Ovary (tissue), 9 donors: ENCODE measurements around the gene DDX49. TPM values are rescaled to one million over a fixed set of nuclear protein-coding genes. Genes with fewer than 3 reads are reported as not detected.
"Not testable (repeated sequence)": the region's sequence is repeated elsewhere in the genome, so short reads cannot be mapped to it uniquely, and the experiment has no call there.

Experiments used
- DNase-seq, 5 donors: peaks; one replicate each; pipeline ENCODE4 v3.0.0-alpha.2; 2019 to 2020
- H3K27ac ChIP-seq, 2 donors: fragments of 200-600 bp; one replicate each; pipeline versions ENCODE4 v1.5.1 to v1.8.0; 2019 to 2022
- H3K27me3 ChIP-seq: fragments of 200-600 bp; one replicate; pipeline ENCODE4 v1.8.0; 2022
- H3K36me3 ChIP-seq: fragments of 200-600 bp; sonication (generic); one replicate; pipeline ENCODE4 v1.5.1; 2019
- H3K4me1 ChIP-seq: one replicate; pipeline ENCODE4 v1.8.1; 2013; ENCODE audit warnings: mild to moderate bottlenecking, moderate library complexity; ENCODE audit not compliant: insufficient read depth
- H3K4me3 ChIP-seq: fragments of 200-600 bp; sonication (generic); one replicate; pipeline ENCODE4 v1.5.1; 2017
- H3K9me3 ChIP-seq, 2 donors: fragments of 200-600 bp in 1 of 2; sonication (generic) in 1 of 2; one replicate each; pipeline versions ENCODE4 v1.5.1 to v1.8.1; 2013 to 2019; ENCODE audit warnings: mild to moderate bottlenecking in 1 of 2, moderate library complexity in 1 of 2
- CTCF ChIP-seq, 3 donors: fragments of 450-650 bp in 2 of 3; fragments of 200-600 bp in 1 of 3; IDR thresholded peaks; one replicate each; pipeline versions ENCODE4 v1.5.1 to v1.8.0; 2016 to 2022; ENCODE audit warnings: antibody characterized with exemption in 3 of 3, mild to moderate bottlenecking in 1 of 3
- EP300 ChIP-seq: sonication (generic); formaldehyde crosslinking; IDR thresholded peaks from one replicate; pipeline ENCODE4 v1.6.1; 2017; ENCODE audit warnings: antibody characterized with exemption
- POLR2A ChIP-seq: fragments of 450-650 bp; IDR thresholded peaks from one replicate; pipeline ENCODE4 v1.6.1; 2017; ENCODE audit warnings: antibody characterized with exemption, mild to moderate bottlenecking, moderate library complexity
- WGBS, 3 donors: extraction: QIAGEN DNeasy Blood & Tissue Kit in 1 of 3; methylation state at CpG; one replicate each; pipeline versions ENCODE4 v1.1.5 to v1.1.7; 2013 to 2017; 5-methylcytosine and 5-hydroxymethylcytosine counted together
- intact Hi-C, 4 donors: fragments of 100-400 bp; cut with DNase I; formaldehyde crosslinking; loops; one replicate each; pipeline versions ENCODE4 v1.11.0 to v1.15.1; 2022 to 2023
- polyA plus RNA-seq, 2 donors: library from polyadenylated mRNA; stranded (reverse); fragments of 200-250 nt in 1 of 2; fragments of 350-450 nt in 1 of 2; fragmentation: Illumina TruSeq in 1 of 2; extraction: RNeasy Lipid Tissue Mini Kit (QIAGEN cat#74804) in 1 of 2; gene quantifications; one replicate each; pipeline ENCODE4 v1.2.3, GENCODE V29; 2013 to 2014
- total RNA-seq, 7 donors: library from RNA; depleted of rRNA in 2 of 7; stranded (reverse); fragments of >200 nt in 2 of 7; fragmentation: NEBNext Ultra II Directional in 3 of 7; extraction: Animal tissue kit (Norgen Biotek cat#: 25700) in 3 of 7; gene quantifications; one replicate each; pipeline versions ENCODE4 v1.1.0 to v1.2.4, GENCODE V29; 2016 to 2023
- donor health status: DM: no; HTN: no; CAD: no; lungs with moderate emphysema.
- donor health status: DM: no; HTN: no; CAD: no.
- donor health status: Bipolar disorder and iron deficiency.
- donor health status: DM: yes; HTN: yes; CAD: no.
- donor health status: DM: no; HTN: no; CAD: no.
- donor health status: DM: yes; HTN: yes; CAD: no.

Gene DDX49
- total and polyA plus RNA-seq, 9 donors = 19.4 to 37.9 (median 32.8) TPM

DNA sequence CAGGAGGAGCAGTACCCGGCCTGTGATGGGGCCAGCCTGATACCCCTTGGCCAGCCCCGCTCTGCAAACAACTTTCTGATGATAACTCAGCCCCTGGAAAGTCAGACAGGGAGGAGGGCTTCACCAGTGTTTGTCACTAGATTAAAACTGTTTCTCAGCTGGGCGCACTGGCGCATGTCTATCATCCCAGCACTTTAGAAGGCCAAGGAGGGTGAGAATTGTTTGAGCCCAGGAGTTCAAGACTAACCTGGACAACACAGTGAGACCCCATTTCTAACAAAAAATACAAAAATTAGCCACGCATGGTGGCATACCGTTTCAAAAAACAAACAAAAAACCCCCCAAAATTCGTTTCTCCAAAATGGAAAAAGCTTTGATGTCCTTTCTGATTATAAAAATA lies 18.0 kb upstream of the DDX49 start:
- intact Hi-C loops = no loop called here
- H3K27me3 ChIP-seq = no peaks in the 10 kb centered on the region
- DNase-seq = no peak
- H3K27ac ChIP-seq = no peak overlapping the region
- no peak for TF ChIP-seq CTCF (IDR thresholded peaks at IDR 0.05)
- WGBS, 3 donors = 85 to 92% (median 91%) methylated on average over 7 of the region's 7 CpGs
- H3K4me3 ChIP-seq = no peak overlapping the region
- no peaks in the 10 kb centered on the region for H3K36me3 ChIP-seq
- no peaks in the 10 kb centered on the region for H3K9me3 ChIP-seq
- peaks cover under 1% of the 10 kb centered on the region for H3K4me1 ChIP-seq

GRCh38 chr19:18902519-18902918 lies 17.0 kb upstream of the DDX49 start:
- H3K36me3 ChIP-seq = not testable (repeated sequence)
- 92 to 99% (median 94%) methylated on average over 5 of the region's 5 CpGs for WGBS, 3 donors

GRCh38 chr19:18903156-18904037 lies 16.1 kb upstream of the DDX49 start:
- peak in 2 of 5 donors; percentile 18 to 20 for DNase-seq
- Histone ChIP-seq H3K27me3 (no peaks in the 10 kb centered on the region), H3K9me3 (no peaks in the 10 kb centered on the region), H3K4me1 (no peaks in the 10 kb centered on the region), H3K36me3 (no peaks in the 10 kb centered on the region), H3K27ac (no peak overlapping the region), H3K4me3 (no peak overlapping the region)
- intact Hi-C loops = no loop called here
- TF ChIP-seq EP300 = no peak
- no peak for TF ChIP-seq CTCF (IDR thresholded peaks at IDR 0.05)
- TF ChIP-seq POLR2A = no peak
- 86 to 88% (median 87%) methylated on average over 29 of the region's 29 CpGs for WGBS, 3 donors

More at GRCh38 chr19:18902519-18902918, 17.0 kb upstream of the DDX49 start:
- H3K4me3 ChIP-seq, H3K9me3 ChIP-seq, H3K27me3 ChIP-seq, intact Hi-C loops, H3K4me1 ChIP-seq, H3K27ac ChIP-seq, DNase-seq: not testable (repeated sequence)

GRCh38 chr19:18904334-18905057 lies 15.0 kb upstream of the DDX49 start:
- no peaks in the 10 kb centered on the region for H3K9me3 ChIP-seq
- no peaks in the 10 kb centered on the region for H3K4me1 ChIP-seq
- intact Hi-C loops = no loop called here
- H3K27ac ChIP-seq = no peak overlapping the region
- H3K4me3 ChIP-seq = no peak overlapping the region
- TF ChIP-seq POLR2A (no peak), CTCF (IDR thresholded peaks at IDR 0.05) (no peak), EP300 (no peak)
- DNase-seq = peak in 1 of 5 donors; percentile 18
- H3K27me3 ChIP-seq = no peaks in the 10 kb centered on the region
- H3K36me3 ChIP-seq = no peaks in the 10 kb centered on the region
- WGBS, 3 donors = 86 to 90% (median 89%) methylated on average over 19 to 25 of the region's 25 CpGs

GRCh38 chr19:18905058-18905456 lies 14.5 kb upstream of the DDX49 start:
- Histone ChIP-seq H3K9me3 (no peaks in the 10 kb centered on the region), H3K4me1 (no peaks in the 10 kb centered on the region), H3K36me3 (no peaks in the 10 kb centered on the region), H3K4me3 (no peak overlapping the region), H3K27me3 (no peaks in the 10 kb centered on the region), H3K27ac (no peak overlapping the region)
- WGBS, 3 donors = 87 to 91% (median 89%) methylated on average over 2 to 8 of the region's 8 CpGs
- DNase-seq = no peak
- TF ChIP-seq CTCF (IDR thresholded peaks at IDR 0.05) (no peak), POLR2A (no peak), EP300 (no peak)
- intact Hi-C loops = no loop called here
